ENCODE results near the gene FAM53B. TPM values are rescaled to one million over a fixed set of nuclear protein-coding genes. Genes with fewer than 3 reads are reported as not detected.
A peak's percentile ranks its signal among the peaks of the same experiment; 100 is the strongest.

Gene FAM53B
- total RNA-seq, 2 donors from 2014 or later = 19.3 to 22.6 TPM

- H3K36me3 Mint-ChIP-seq (ENCODE audit: low read depth) = no peaks in the 10 kb centered on the region
- WGBS, 2 experiments (ENCODE audit: insufficient coverage in 1 of 2, insufficient read length in 1 of 2) = 92 to 96% methylated on average over 8 to 26 of the region's 26 CpGs
- TF ChIP-seq CTCF (conservative IDR thresholded peaks at IDR 0.05) = no peak
Measured at GRCh38 chr10:124619802-124620490, 124.2 kb downstream of the FAM53B start.

GRCh38 chr10:124619195-124619594 is 125.0 kb downstream of the FAM53B start:
- Mint-ChIP-seq H3K4me1 (peaks cover 8% of the 10 kb centered on the region), H3K9me3 (no peaks in the 10 kb centered on the region), H3K4me3 (no peak overlapping the region), H3K36me3 (ENCODE audit: low read depth) (no peaks in the 10 kb centered on the region), H3K27me3 (ENCODE audit: insufficient read depth) (no peaks in the 10 kb centered on the region), H3K27ac (peak overlapping the region; percentile 72)
- Histone ChIP-seq H3K4me3 (ENCODE audit: low read length) (no peak overlapping the region), H3K27me3 (ENCODE audit: control insufficient read depth, insufficient read depth, low read length, poor library complexity, severe bottlenecking) (no peaks in the 10 kb centered on the region), H3K9ac (ENCODE audit: extremely low read depth, low read length, poor library complexity, severe bottlenecking) (no peak overlapping the region), H3K36me3 (ENCODE audit: control insufficient read depth, insufficient read depth, low read length) (no peaks in the 10 kb centered on the region), H3K27ac (ENCODE audit: low read depth, low read length) (no peak overlapping the region), H3K9me3 (ENCODE audit: control insufficient read depth, low read length) (no peaks in the 10 kb centered on the region), H3K4me1 (ENCODE audit: control insufficient read depth, insufficient read depth, low read length) (peaks cover 4% of the 10 kb centered on the region)
- no peak for TF ChIP-seq CTCF (conservative IDR thresholded peaks at IDR 0.05)
- 90% methylated on average over 2 to 9 of the region's 9 CpGs for WGBS, 2 experiments (ENCODE audit: insufficient coverage in 1 of 2, insufficient read length in 1 of 2)
- no peak for DNase-seq

More at GRCh38 chr10:124619802-124620490, 124.2 kb downstream of the FAM53B start:
- Mint-ChIP-seq H3K27me3 (ENCODE audit: insufficient read depth) (no peaks in the 10 kb centered on the region), H3K4me3 (no peak overlapping the region), H3K9me3 (no peaks in the 10 kb centered on the region), H3K4me1 (peaks cover 8% of the 10 kb centered on the region), H3K27ac (no peak overlapping the region)
- H3K27ac ChIP-seq (ENCODE audit: low read depth, low read length) = no peak overlapping the region
- no peak for DNase-seq
- H3K9ac ChIP-seq (ENCODE audit: extremely low read depth, low read length, poor library complexity, severe bottlenecking) = no peak overlapping the region
- H3K4me3 ChIP-seq (ENCODE audit: low read length) = no peak overlapping the region
- H3K36me3 ChIP-seq (ENCODE audit: control insufficient read depth, insufficient read depth, low read length) = no peaks in the 10 kb centered on the region
- no peaks in the 10 kb centered on the region for H3K9me3 ChIP-seq (ENCODE audit: control insufficient read depth, low read length)
- no peaks in the 10 kb centered on the region for H3K27me3 ChIP-seq (ENCODE audit: control insufficient read depth, insufficient read depth, low read length, poor library complexity, severe bottlenecking)
- H3K4me1 ChIP-seq (ENCODE audit: control insufficient read depth, insufficient read depth, low read length) = peaks cover 4% of the 10 kb centered on the region

- Mint-ChIP-seq H3K27me3 (ENCODE audit: insufficient read depth) (no peaks in the 10 kb centered on the region), H3K27ac (peak overlapping the region; percentile 72), H3K4me1 (peaks cover 8% of the 10 kb centered on the region), H3K4me3 (no peak overlapping the region), H3K36me3 (ENCODE audit: low read depth) (no peaks in the 10 kb centered on the region), H3K9me3 (no peaks in the 10 kb centered on the region)
- Histone ChIP-seq H3K27ac (ENCODE audit: low read depth, low read length) (no peak overlapping the region), H3K9ac (ENCODE audit: extremely low read depth, low read length, poor library complexity, severe bottlenecking) (no peak overlapping the region), H3K4me3 (ENCODE audit: low read length) (no peak overlapping the region), H3K27me3 (ENCODE audit: control insufficient read depth, insufficient read depth, low read length, poor library complexity, severe bottlenecking) (no peaks in the 10 kb centered on the region), H3K36me3 (ENCODE audit: control insufficient read depth, insufficient read depth, low read length) (no peaks in the 10 kb centered on the region), H3K9me3 (ENCODE audit: control insufficient read depth, low read length) (no peaks in the 10 kb centered on the region), H3K4me1 (ENCODE audit: control insufficient read depth, insufficient read depth, low read length) (peaks cover 4% of the 10 kb centered on the region)
- DNase-seq = no peak
- TF ChIP-seq CTCF (conservative IDR thresholded peaks at IDR 0.05) = no peak
- 96 to 98% methylated on average over 8 to 18 of the region's 18 CpGs for WGBS, 2 experiments (ENCODE audit: insufficient coverage in 1 of 2, insufficient read length in 1 of 2)
Measured at GRCh38 chr10:124618470-124619073, 125.6 kb downstream of the FAM53B start.
